ENCODE measurements around the gene TBX5.

- TF ChIP-seq, protein P1, sequence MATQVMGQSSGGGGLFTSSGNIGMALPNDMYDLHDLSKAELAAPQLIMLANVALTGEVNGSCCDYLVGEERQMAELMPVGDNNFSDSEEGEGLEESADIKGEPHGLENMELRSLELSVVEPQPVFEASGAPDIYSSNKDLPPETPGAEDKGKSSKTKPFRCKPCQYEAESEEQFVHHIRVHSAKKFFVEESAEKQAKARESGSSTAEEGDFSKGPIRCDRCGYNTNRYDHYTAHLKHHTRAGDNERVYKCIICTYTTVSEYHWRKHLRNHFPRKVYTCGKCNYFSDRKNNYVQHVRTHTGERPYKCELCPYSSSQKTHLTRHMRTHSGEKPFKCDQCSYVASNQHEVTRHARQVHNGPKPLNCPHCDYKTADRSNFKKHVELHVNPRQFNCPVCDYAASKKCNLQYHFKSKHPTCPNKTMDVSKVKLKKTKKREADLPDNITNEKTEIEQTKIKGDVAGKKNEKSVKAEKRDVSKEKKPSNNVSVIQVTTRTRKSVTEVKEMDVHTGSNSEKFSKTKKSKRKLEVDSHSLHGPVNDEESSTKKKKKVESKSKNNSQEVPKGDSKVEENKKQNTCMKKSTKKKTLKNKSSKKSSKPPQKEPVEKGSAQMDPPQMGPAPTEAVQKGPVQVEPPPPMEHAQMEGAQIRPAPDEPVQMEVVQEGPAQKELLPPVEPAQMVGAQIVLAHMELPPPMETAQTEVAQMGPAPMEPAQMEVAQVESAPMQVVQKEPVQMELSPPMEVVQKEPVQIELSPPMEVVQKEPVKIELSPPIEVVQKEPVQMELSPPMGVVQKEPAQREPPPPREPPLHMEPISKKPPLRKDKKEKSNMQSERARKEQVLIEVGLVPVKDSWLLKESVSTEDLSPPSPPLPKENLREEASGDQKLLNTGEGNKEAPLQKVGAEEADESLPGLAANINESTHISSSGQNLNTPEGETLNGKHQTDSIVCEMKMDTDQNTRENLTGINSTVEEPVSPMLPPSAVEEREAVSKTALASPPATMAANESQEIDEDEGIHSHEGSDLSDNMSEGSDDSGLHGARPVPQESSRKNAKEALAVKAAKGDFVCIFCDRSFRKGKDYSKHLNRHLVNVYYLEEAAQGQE (IDR thresholded peaks at IDR 0.05; ENCODE audit: unreplicated experiment), result no peak
- TF ChIP-seq, protein P2, sequence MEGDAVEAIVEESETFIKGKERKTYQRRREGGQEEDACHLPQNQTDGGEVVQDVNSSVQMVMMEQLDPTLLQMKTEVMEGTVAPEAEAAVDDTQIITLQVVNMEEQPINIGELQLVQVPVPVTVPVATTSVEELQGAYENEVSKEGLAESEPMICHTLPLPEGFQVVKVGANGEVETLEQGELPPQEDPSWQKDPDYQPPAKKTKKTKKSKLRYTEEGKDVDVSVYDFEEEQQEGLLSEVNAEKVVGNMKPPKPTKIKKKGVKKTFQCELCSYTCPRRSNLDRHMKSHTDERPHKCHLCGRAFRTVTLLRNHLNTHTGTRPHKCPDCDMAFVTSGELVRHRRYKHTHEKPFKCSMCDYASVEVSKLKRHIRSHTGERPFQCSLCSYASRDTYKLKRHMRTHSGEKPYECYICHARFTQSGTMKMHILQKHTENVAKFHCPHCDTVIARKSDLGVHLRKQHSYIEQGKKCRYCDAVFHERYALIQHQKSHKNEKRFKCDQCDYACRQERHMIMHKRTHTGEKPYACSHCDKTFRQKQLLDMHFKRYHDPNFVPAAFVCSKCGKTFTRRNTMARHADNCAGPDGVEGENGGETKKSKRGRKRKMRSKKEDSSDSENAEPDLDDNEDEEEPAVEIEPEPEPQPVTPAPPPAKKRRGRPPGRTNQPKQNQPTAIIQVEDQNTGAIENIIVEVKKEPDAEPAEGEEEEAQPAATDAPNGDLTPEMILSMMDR (conservative IDR thresholded peaks at IDR 0.05; ENCODE audit: low read depth in 2 of 2), result no peak
- no peak for TF ChIP-seq EZH2 (IDR thresholded peaks at IDR 0.05; ENCODE audit: low read depth, unreplicated experiment)
Observed at GRCh38 chr12:114361992-114362391, 44.0 kb downstream of the TBX5 start.
